SK-N-SH (cell line): ENCODE results near the gene ST7. TPM values are rescaled to one million over a fixed set of nuclear protein-coding genes. Genes with fewer than 3 reads are reported as not detected.

Experiments
- CTCF ChIA-PET: fragments of 300-600, 350-600 bp; formaldehyde crosslinking; extraction: SDS; loops from one replicate; lab custom pipeline; 2021; lab: Yijun Ruan, JAX
- POLR2A ChIA-PET: fragments of 350-600 bp; sonication (Branson Sonifier 250); formaldehyde crosslinking; extraction: SDS; loops from one replicate; lab custom pipeline; 2020; ENCODE audit warnings: antibody characterized with exemption, inconsistent platforms; lab: Yijun Ruan, JAX
- DNase-seq: peaks from one replicate; pipeline ENCODE4 v3.0.0; 2012
- H2AFZ ChIP-seq: fragments of 200-600 bp; sonication (generic); 2 replicates; pipeline ENCODE4 v1.8.1; 2016; ENCODE audit warnings: antibody characterized with exemption, mild to moderate bottlenecking, low read depth
- H3F3A ChIP-seq: fragments of 200-600 bp; sonication (generic); replicated peaks from 2 replicates; pipeline ENCODE3; 2016; ENCODE audit warnings: antibody characterized with exemption, mild to moderate bottlenecking; ENCODE audit not compliant: insufficient read depth
- H3K27ac ChIP-seq, 2 experiments: fragments of 200-500 bp in 1 of 2; fragments of 200-600 bp in 1 of 2; sonication (Bioruptor generic) in 1 of 2; sonication (generic), shearing (Covaris generic) in 1 of 2; 2 replicates each; pipeline versions ENCODE4 v1.5.1 to v1.6.1; 2014 to 2016; ENCODE audit warnings: low read depth in 2 of 2, inconsistent platforms in 1 of 2, low read length in 1 of 2, mild to moderate bottlenecking in 1 of 2, mixed read lengths in 1 of 2
- H3K27me3 ChIP-seq: fragments of 200-600 bp; sonication (generic), shearing (Covaris generic); 2 replicates; pipeline ENCODE4 v1.6.1; 2016; ENCODE audit warnings: mixed run types; ENCODE audit not compliant: insufficient read depth
- H3K36me3 ChIP-seq, 2 experiments: fragments of 200-500 bp in 1 of 2; fragments of 200-600 bp in 1 of 2; sonication (Bioruptor generic) in 1 of 2; sonication (generic) in 1 of 2; replicated peaks in 1 of 2; 2 replicates each; pipeline versions ENCODE3 to v1.5.1; 2014 to 2016; ENCODE audit warnings: low read length in 1 of 2, mild to moderate bottlenecking in 1 of 2; ENCODE audit not compliant: insufficient read depth in 2 of 2, control insufficient read depth in 1 of 2
- H3K4me1 ChIP-seq, 2 experiments: fragments of 200-500 bp in 1 of 2; fragments of 200-600 bp in 1 of 2; sonication (Bioruptor generic) in 1 of 2; sonication (generic), shearing (Covaris generic) in 1 of 2; 2 replicates each; pipeline versions ENCODE4 v1.5.1 to v1.6.1; 2014 to 2016; ENCODE audit warnings: low read depth in 1 of 2, low read length in 1 of 2, mixed run types in 1 of 2; ENCODE audit not compliant: insufficient read depth in 2 of 2, control insufficient read depth in 1 of 2
- H3K4me2 ChIP-seq: fragments of 200-600 bp; sonication (generic), shearing (Covaris generic); 2 replicates; pipeline ENCODE4 v1.6.1; 2017; ENCODE audit warnings: mixed run types
- H3K4me3 ChIP-seq, 2 experiments: fragments of 200-500 bp in 1 of 2; fragments of 200-600 bp in 1 of 2; sonication (Bioruptor generic) in 1 of 2; sonication (generic), shearing (Covaris generic) in 1 of 2; 2 replicates each; pipeline versions ENCODE4 v1.5.1 to v1.8.1; 2014 to 2016; ENCODE audit warnings: low read depth in 2 of 2, inconsistent platforms in 1 of 2, low read length in 1 of 2, mild to moderate bottlenecking in 1 of 2, mixed read lengths in 1 of 2, moderate library complexity in 1 of 2
- H3K79me2 ChIP-seq: fragments of 200-600 bp; sonication (generic); 2 replicates; pipeline ENCODE4 v1.8.1; 2017; ENCODE audit warnings: mild to moderate bottlenecking; ENCODE audit not compliant: insufficient read depth
- H3K9ac ChIP-seq: fragments of 200-600 bp; sonication (generic); 2 replicates; pipeline ENCODE4 v1.6.1; 2017; ENCODE audit warnings: mixed run types
- H3K9me2 ChIP-seq: fragments of 200-600 bp; sonication (generic); 2 replicates; pipeline ENCODE4 v1.6.1; 2017; ENCODE audit warnings: mixed run types
- H3K9me3 ChIP-seq: fragments of 200-600 bp; sonication (generic); 2 replicates; pipeline ENCODE4 v1.6.1; 2017; ENCODE audit warnings: mixed run types, mild to moderate bottlenecking, moderate library complexity
- H4K20me1 ChIP-seq: fragments of 200-600 bp; sonication (generic); 2 replicates; pipeline ENCODE4 v1.6.1; 2017; ENCODE audit warnings: mild to moderate bottlenecking, mixed run types; ENCODE audit not compliant: insufficient read depth
- EP300 ChIP-seq, 2 experiments: IDR thresholded peaks; 2 replicates each; pipeline versions ENCODE4 v1.4.0 to v1.6.1; 2012; ENCODE audit warnings: borderline replicate concordance in 1 of 2, low read depth in 1 of 2, low read length in 1 of 2
- GABPA ChIP-seq: IDR thresholded peaks from 2 replicates; pipeline ENCODE4 v1.4.0; 2012; ENCODE audit warnings: low read depth, mild to moderate bottlenecking
- JUND ChIP-seq: IDR thresholded peaks from 2 replicates; pipeline ENCODE4 v1.4.0; 2012
- RFX5 ChIP-seq: IDR thresholded peaks from 2 replicates; pipeline ENCODE4 v1.6.1; 2012; ENCODE audit warnings: mild to moderate bottlenecking, improper control_type of control experiment, low read length
- WGBS: methylation state at CpG from one replicate; pipeline ENCODE4 v1.1.6; 2017; ENCODE audit warnings: low lambda C conversion rate; 5-methylcytosine and 5-hydroxymethylcytosine counted together
- polyA plus RNA-seq, 3 experiments: library from polyadenylated mRNA; depleted of rRNA; stranded (reverse); fragments of >200 nt; gene quantifications; 2 replicates each; pipeline ENCODE4 v1.2.3, GENCODE V29; 2012
- TF ChIP-seq, protein P1 (sequence below): fragments of 200-600 bp; sonication (generic); IDR thresholded peaks from 2 replicates; pipeline ENCODE4 v1.6.1; 2017; ENCODE audit warnings: antibody characterized with exemption, mild to moderate bottlenecking, moderate library complexity

The ST7 gene
- polyA plus RNA-seq, 1 of the 3 experiments (the other 2 are of a cell fraction), result 23.5 TPM

DNA sequence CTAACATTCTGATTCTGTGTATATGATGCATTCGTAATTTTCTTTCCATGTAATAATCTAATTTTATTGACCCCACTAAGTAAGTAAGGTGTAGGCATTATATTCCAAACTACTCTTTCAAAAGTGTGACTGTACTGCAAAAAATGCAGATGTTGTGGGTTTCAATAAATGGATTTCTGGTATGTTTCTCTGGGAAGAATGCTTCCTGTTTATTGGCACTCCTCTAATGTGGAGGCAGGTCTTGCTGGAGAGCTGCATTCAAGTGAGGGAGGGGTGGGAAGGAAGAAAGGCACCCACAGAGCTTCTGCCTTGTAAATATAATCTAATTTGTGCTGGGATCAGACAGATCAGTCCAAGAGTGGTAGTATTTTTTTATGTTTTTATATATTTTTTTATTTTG, 23.9 kb downstream of the ST7 start:
- WGBS, result 91% methylated on average over 1 of the region's 1 CpG
- Histone ChIP-seq H3K36me3 (peaks cover 0 to 12% of the 10 kb centered on the region in 2 experiments), H2AFZ (no peak overlapping the region), H3K27ac (no peak overlapping the region), H3K4me2 (no peak overlapping the region), H3K9ac (no peak overlapping the region), H3K9me2 (no peaks in the 10 kb centered on the region), H4K20me1 (no peaks in the 10 kb centered on the region), H3K4me3 (no peak overlapping the region), H3K4me1 (peaks cover 0 to 4% of the 10 kb centered on the region in 2 experiments; a peak in 2 of 4 replicates), H3K79me2 (peaks cover 30% of the 10 kb centered on the region; the same call in 1 of the 2 replicates), H3F3A (peaks cover 5% of the 10 kb centered on the region), H3K27me3 (no peaks in the 10 kb centered on the region), H3K9me3 (no peaks in the 10 kb centered on the region)
- ChIA-PET POLR2A (no interaction called here), CTCF (interaction anchor here (1.2 to 15.4 kb wide), 3 partner anchors 142 to 185 kb away, joined by 3 to 668 read pairs (median 4); no protein-coding TSS in a partner anchor)
- no peak for DNase-seq
- peak; percentile 24; the same call in 1 of the 2 replicates for TF ChIP-seq JUND
- no peak for TF ChIP-seq RFX5

DNA sequence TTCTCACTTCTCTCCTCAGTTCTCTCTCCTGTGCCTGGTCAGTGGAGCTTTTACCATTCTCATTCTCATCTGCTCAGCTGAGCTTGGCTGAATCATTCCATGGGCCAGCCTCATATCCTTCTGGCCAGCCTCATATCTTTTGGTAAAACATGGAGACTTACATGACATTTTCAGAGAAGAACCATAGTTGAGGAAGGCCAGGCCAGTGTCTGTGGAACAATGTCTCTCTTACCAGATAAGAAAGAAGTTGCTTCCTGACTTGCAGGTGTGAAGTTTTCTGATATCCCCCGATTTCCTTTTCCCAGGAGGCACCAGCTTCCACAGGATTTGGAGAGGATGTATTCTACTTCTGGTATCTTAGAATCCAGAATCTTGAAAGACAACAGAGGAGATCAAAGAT, 24.7 kb downstream of the ST7 start:
- Histone ChIP-seq H3K36me3 (peaks cover 0 to 12% of the 10 kb centered on the region in 2 experiments), H3K9me2 (no peaks in the 10 kb centered on the region), H3K4me3 (no peak overlapping the region), H3K27me3 (no peaks in the 10 kb centered on the region), H3K9ac (no peak overlapping the region), H4K20me1 (no peaks in the 10 kb centered on the region), H3K9me3 (no peaks in the 10 kb centered on the region), H3K27ac (no peak overlapping the region), H3K4me1 (peaks cover 0 to 4% of the 10 kb centered on the region in 2 experiments; a peak in 2 of 4 replicates), H3F3A (peaks cover 5% of the 10 kb centered on the region), H2AFZ (no peak overlapping the region), H3K79me2 (peaks cover 35% of the 10 kb centered on the region), H3K4me2 (no peak overlapping the region)
- WGBS, result 96% methylated on average over 1 of the region's 1 CpG
- TF ChIP-seq, protein P1, sequence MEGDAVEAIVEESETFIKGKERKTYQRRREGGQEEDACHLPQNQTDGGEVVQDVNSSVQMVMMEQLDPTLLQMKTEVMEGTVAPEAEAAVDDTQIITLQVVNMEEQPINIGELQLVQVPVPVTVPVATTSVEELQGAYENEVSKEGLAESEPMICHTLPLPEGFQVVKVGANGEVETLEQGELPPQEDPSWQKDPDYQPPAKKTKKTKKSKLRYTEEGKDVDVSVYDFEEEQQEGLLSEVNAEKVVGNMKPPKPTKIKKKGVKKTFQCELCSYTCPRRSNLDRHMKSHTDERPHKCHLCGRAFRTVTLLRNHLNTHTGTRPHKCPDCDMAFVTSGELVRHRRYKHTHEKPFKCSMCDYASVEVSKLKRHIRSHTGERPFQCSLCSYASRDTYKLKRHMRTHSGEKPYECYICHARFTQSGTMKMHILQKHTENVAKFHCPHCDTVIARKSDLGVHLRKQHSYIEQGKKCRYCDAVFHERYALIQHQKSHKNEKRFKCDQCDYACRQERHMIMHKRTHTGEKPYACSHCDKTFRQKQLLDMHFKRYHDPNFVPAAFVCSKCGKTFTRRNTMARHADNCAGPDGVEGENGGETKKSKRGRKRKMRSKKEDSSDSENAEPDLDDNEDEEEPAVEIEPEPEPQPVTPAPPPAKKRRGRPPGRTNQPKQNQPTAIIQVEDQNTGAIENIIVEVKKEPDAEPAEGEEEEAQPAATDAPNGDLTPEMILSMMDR, result no peak
- no peak for DNase-seq
- POLR2A ChIA-PET, result no interaction called here
- CTCF ChIA-PET, result interaction anchor here (1.2 to 15.4 kb wide), 3 partner anchors 11 to 185 kb away, joined by 4 to 668 read pairs (median 11); no protein-coding TSS in a partner anchor

- no peaks in the 10 kb centered on the region for H3K9me3 ChIP-seq
- no peak overlapping the region for H2AFZ ChIP-seq
- peak overlapping the region in 1 of 2 experiments; percentile 34; a peak in 1 of 4 replicates for H3K27ac ChIP-seq
- H4K20me1 ChIP-seq, result no peaks in the 10 kb centered on the region
- ChIA-PET POLR2A (no interaction called here), CTCF (interaction anchor here (2.7 to 15.4 kb wide), 2 partner anchors 9 to 142 kb away, joined by 11 to 668 read pairs; no protein-coding TSS in a partner anchor)
- H3K4me2 ChIP-seq, result no peak overlapping the region
- H3K9ac ChIP-seq, result no peak overlapping the region
- peaks cover 5% of the 10 kb centered on the region for H3F3A ChIP-seq
- H3K27me3 ChIP-seq, result no peaks in the 10 kb centered on the region
- 90% methylated on average over 3 of the region's 3 CpGs for WGBS
- H3K79me2 ChIP-seq, result peaks cover 28% of the 10 kb centered on the region
- no peak for DNase-seq
- no peaks in the 10 kb centered on the region for H3K9me2 ChIP-seq
- TF ChIP-seq GABPA, result no peak
- no peak for TF ChIP-seq EP300 (IDR thresholded peaks at IDR 0.05; ENCODE audit: borderline replicate concordance in 1 of 2, low read depth in 1 of 2, low read length in 1 of 2)
- no peak overlapping the region for H3K4me3 ChIP-seq
- peaks cover 0 to 4% of the 10 kb centered on the region in 2 experiments; a peak in 2 of 4 replicates for H3K4me1 ChIP-seq
- peaks cover 0 to 6% of the 10 kb centered on the region in 2 experiments for H3K36me3 ChIP-seq
Observed at GRCh38 chr7:116979430-116979829, 26.1 kb downstream of the ST7 start.
